Hematopoietic multipotent progenitor cell treated with erythropoietin and hydrocortisone succinate and interleukin-3 and kit ligand, for 8 days (in vitro differentiated cells): ENCODE results near the gene PWP1.

Source experiments
- DNase-seq: peaks from one replicate; pipeline ENCODE4 v3.0.0-alpha.2; 2015

Gene PWP1

DNA sequence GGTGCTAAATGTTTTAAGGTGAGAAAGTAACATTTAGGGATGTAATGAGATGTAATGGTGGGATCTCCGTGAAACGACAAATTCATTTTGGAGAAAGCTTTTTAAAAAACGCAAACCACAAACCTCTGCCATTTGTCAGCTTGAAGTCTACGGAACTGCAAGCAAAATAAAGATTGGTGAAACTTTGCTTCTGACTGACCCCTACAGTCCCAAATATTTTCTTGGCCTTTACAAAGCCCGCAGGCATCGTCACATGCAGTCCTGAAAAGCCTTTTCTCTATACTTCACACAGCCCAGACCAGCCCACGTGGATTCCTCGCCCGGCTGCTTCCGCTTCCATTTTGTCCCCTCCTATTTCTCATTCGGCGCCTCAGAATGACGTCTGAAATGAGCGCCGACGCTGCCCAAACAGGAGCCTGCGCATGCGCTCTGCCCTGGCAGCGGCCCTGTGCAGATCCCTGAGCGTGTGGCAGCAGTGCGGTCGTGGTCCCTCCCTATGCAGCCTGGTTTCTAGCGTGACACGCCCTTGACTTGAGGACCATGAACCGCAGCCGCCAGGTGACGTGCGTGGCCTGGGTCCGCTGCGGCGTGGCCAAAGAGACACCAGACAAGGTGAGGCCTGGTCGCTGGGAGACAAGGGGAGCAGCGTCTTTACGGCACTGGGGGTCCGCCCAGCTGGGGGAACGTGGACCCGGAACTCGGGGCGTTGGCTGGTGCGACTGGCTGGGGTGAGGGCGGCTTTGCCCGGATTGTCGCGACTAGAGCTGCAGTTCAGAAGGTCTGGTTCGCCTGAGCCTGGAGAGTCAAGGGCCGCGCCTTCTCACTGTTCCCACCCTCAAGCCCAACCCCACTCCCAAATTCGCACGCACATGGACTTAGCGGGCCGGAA, at the start of gene PWP1:
Gene PWP1, plus strand, starts transcription at position 440 of the 889 bp plus-strand sequence. Its CDS starts 101 bp downstream, at position 541.
- DNase-seq = peak; percentile 97

DNA sequence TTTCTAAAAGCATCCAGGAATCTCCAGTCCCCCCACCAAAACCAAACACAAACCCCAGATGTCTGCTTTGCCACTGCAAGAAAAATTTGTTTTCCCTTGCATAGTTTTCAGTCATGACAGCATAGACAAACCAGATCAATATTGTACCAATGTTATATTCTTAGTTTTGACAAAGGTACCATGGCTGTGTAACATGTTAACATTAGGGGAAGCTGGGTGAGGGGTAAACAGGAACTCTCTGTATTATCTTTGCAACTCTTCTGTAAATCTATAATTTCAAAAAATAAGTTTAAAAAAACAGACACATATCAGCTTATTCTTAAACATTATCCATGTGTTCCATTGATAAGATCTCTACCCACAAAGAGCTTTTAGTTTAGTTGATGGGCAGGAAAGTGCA, 44.4 kb upstream of the PWP1 start:
- DNase-seq = no peak

DNA sequence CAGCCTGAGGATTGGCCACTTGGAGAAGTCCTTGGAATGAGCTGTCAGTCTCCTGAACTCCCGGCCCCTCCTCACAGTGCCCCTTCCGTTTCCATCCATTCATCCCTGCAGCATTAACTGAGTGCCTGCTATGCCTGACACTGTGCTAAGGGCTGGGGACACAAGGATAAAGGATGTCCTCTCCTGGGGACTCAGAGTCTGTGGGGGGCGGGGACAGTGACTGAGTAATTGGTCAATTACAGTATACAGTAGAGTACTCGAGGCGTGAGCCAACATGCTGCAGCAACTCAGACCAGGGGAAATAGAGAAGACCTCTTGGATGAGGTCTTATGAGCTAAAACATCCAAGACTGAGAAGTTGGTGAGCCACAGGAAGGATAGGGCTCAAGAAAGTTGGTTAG, 43.4 kb upstream of the PWP1 start:
- DNase-seq = no peak

DNA sequence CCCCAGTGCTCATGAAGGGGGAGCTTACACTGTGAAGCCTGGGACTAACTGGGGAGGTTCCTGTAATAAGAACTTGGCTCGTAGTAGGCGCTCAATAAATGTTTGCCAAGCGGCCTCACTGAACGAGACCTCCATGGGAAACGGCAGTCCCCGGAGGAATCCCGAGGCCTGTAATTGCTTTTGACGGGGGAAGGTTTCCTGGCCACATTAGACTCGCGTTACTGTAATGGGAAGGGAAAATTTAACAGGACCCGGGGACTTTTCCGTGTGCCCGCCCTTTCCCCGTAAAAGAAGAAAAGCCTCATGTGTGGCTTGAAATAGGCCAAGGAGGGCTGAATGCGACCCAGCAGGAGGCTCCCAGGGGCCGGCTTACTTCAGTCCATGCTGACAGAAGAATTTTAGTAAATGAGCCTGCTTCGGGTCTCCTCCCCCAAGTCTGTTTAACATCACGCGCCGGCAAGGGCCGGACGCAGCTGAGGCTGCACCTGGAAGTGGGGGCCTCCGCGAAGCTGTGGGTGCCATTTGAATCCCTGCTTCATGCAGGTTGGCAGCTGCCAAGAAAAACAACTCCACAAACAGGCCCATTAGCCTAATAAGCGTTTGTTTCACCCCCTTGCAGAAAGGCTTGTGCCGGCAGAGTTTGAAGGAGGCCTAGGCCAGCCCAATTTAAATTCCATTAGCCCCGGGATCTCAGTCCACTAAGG, 39.8 kb upstream of the PWP1 start:
- DNase-seq = no peak

DNA sequence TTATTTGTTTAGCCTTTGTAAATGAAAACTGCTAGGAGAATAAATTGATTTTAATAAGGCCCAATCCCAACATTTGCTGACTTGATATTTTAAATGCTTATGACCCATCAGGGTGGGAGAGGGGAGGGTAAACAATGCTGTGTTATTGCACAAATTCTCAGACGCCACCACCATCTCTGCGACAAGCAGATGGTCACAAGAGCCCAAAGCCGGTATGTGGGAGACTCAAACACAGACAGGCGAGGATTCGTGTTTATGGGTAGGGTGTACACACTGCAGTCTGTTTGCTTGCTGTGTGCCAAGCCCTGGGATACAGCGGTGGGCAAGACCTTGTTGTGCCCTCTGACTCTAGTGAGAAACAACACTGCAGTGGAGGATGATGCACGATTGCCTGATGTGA, 39.2 kb upstream of the PWP1 start:
- DNase-seq = no peak

DNA sequence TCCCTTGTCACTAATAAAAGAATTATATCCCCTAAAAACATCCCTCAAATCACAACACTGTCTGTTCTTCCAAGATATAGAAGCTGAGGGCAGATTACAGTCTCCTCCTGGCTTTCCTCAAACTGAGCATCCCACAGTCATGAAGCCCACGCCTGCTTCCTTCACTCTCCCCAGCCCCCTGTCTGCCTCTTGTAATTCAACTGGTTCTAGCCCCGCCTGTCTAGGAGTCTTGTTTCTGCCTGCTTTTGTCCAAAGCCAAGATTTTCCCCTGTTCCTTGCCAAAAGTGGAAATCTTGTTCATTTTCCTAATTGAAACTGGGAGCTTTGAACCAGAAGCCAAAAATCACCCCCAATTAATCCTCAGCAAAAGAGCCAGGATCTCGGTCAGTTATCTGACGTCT, 35.9 kb upstream of the PWP1 start:
- DNase-seq = no peak

DNA sequence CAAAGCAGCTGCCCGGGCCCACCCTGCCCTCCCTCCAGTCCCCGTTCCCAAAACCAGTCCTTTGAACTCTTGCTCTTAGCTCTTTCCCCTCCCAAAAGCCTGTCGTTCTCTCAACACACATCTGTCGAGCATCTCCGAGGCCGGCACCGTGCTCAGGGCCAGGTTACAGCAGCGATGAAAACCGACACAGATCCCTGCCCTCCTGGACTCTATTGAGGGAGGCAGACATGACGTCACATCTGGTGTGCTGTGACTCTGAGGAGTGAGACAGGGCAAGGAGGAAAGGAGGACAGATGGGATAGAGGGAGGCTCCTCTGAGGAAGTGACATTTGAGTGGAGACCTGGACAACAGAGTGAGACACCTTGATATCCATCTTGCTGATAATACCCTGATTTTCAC, 34.6 kb upstream of the PWP1 start:
- no peak for DNase-seq

DNA sequence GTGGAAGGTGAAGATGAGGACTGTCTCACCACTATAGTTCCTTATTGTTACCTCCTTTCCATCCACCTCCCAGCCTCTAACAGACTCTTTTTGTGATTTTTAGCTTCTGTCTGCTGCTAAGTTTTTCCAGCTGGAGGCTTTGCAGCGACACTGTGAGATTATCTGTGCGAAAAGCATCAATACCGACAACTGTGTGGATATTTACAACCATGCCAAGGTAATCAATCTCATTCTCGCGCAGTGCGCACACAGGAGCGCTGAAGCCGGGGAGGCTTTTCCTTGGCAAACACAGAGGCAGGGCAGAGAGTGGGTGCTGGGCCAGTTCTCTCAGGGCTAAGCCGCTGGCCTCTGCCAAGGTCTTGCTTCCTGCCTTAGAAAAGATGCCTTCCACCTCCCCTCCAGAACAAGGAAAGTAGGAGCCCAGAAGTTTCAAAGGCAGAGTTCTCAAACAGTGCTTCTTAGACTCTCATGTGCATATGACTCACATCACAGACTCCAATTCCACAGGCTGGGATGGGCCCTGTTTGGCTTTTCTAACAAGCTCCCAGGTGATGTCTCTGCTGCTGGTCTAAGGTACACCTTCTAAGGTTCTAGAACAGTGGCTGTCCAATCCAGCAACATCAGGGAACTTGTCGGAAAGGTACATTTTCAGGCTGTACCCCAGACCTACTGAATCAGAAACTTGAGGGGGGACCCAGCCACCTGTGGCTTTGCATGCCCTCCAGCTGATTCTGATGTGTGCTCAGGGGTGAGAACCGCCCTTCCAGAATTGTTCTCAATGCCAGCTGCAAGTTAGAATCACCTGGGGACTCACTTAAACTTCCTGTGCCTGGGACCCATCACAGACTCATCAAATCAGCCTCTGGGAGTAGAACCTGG, 33.8 kb upstream of the PWP1 start:
- no peak for DNase-seq

DNA sequence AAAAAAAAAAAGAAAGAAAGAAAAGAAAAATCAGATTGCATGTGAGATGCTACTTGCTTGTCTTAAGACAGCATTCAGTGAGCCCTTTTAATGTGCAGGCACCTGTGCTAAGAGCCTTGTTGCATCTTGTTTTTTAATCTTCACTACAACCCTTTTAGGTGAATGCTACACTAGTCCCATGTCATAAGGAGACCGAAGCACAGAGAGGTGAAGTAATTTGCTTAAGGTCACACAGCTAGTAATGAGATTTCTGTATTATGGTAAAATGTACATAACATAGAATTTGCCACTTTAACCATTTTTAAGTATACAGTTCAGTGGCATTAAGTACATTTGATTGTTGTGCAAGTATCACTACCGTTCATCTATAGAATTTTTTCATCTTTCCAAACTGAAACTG, 32.1 kb upstream of the PWP1 start:
- no peak for DNase-seq

DNA sequence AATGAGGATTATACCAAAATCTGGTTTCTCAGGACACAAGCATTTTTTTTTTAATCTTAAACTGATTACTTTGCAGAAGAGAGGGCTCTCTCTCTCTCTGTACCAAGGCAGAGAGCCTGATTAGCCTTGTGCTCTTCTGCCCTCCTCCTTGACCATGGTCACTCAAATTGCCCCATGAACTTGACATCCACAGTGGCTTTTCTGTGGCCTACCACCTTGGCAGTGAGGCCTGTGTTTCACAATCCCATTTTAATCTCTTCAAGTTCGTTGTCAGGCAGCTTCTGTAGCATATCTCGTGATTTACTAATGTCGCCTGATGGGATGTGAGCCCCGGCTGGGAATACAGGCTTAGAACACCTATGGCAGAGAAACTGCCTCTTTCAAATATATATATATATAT, 30.7 kb upstream of the PWP1 start:
- DNase-seq = no peak

DNA sequence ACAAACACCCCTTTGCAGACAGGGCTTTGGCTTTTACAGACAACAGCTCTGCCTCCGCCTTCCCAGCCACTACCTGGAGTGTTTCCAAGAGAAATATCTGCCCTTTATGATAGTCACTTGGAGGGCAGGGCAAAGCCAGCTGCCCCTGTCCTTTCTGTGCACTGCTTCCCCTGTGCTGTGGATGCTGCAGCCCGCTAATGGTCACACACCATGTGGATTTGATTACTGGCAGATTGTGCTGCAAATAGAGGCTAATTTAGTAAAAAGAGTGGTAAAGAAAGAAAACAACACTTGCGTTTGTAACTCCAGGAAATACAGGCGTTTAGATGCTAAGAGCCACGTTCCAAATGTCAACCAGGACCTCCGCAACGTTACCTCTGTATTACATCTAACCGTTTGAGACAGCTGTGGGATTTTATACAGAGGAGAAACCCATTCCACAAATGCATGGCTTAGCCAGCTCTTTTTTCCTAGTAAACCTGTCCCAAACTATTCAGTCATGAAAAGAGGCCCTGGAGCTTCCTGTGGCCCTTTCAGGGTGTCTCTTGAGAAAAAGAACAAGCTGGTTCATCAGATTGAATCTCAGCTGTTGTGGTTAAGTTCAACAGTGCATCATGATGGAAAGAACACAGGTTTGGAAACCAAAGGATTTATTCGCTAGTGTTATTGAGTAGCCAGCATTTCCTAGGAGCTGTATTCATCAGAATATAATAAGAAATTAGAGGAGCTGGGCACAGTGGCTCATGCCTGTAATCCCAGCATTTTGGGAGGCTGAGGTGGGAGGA, 30.1 kb upstream of the PWP1 start:
- DNase-seq = peak; percentile 47

DNA sequence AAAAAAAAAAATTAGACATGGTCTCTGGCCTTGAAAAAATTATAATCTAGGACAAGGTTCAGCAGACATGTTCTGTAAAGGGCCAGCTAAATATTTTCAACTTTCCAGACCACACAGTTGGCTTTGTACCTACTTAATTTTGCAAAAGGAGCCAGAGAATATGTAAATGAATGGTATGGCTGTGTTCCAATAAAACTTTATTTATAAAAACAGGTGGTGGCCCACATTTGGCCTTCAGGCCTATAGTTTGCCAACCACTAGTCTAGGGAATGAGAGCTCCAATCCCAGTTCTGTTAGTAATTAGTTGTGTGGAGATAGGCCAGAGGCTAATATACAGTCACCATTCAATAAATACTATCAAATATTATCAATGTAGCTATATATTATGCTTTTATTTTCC, 29.3 kb upstream of the PWP1 start:
- no peak for DNase-seq

DNA sequence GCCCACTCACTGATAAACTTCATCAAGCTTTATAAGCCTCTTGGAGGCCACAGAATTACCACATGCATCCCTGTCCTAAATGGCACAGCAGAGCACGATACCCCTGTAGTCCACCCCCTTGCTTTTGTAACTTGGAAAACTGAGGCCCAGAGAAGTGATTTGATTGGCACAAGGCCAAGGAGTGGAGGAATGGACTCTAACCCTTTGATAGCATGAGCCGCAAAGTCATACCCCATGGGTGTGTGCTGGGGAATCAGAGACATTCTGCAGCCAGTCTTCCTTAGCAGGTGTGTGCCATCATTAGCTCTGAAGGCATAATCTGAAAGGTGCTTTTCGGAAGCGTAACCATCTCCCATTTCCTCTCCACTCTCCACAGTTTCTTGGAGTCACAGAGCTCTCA, 28.5 kb upstream of the PWP1 start:
- DNase-seq = no peak

DNA sequence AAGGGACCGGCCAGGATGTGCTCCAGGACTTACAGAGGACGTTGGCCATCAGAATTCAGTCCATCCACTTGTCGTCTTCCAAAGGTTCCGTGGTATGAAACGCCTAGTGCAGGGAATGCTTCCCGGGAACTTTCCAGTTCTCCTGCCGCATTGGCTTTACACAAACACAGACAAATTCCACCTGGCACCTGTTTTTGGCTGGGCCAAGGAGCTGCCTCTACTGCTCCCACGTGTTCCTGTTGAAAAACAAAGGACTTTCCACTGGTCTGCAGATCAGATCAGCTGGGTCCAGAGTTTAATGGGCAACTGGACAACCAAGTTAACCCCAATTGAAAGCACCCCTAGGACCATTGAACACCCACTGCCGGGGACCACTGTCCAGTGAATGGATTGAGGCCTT, 28.0 kb upstream of the PWP1 start:
- no peak for DNase-seq

DNA sequence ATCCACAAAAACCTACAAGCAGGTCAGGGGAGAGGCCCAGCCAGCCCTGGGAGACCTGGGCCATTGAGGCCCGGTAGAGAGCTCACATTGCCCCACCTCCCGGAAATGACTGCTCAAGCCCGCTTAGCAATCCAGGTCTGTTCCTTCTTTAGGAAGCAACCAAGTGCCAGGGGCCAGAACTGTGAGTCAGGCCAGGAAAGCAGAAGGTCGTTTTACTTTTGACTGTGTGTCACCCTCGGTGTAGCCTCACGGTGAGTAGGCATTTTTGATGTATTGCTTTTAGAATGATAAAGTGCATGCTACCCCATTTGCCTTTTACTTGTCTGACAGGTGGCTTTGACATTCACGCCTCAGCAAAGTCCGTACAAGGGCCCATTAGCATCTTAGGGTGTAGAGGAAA, 25.4 kb upstream of the PWP1 start:
- no peak for DNase-seq

DNA sequence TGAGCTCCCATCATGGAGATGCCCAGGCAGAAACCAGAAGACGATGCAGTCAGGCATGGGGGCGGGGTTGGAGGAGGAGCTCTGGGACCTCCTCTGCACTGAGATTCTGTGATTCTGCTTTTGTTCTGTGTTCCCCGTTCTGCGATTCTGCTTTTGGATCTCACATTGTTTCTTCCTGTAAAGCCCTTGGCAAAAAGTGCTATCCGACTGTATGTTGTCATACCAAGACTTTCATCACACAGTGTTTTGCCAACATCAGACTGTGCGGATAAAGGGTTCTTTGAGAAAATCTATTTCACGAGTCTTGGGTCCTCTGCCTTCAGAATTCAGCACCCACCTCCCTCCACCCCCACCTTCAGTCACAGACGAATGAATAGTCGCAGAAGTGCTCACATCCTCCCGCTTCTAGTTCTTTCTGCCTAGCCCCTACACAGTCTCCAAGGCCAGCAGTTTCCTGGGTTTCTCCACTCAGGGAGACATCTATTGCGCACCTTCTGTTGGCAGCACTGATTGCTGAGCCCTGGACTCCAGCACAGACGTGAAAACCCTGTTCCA, 24.7 kb upstream of the PWP1 start:
- DNase-seq = no peak

DNA sequence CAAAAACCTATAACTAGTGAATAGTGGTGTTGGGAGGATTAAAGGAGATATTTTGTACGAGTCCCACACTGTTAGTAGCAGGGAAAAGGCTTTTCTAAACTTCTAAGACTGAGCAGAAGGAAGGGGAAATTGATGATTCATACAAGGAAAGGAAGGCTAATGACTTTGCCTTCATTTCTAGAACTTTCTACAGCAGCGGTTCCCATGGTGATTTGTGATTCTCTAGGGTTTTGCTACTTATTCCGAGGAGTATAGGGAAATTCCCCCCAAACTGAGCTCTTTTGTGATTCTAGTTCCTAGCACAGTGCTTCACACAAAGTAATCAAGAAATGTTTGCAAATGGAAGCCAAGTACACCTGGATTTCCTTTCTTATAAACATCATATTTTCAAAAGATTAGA, 23.8 kb upstream of the PWP1 start:
- DNase-seq = no peak

DNA sequence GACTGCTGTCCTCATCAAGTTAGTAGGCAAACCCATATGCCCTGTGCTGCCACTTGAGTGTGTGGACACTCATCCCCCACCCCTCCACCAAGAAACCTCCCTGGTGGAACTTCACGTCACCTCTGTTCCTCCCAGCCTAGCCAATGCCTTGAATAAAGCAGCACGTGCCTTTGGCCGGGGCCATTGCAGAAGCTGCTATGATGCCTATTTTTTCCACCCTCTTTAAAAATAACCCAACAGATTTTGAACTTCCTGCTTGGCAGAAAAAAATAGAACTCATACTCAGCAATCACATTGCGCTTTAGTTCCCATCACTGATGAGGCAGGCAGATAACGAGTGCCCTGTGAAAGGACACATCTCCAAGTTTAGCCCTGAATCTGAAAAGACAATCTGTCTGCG, 23.1 kb upstream of the PWP1 start:
- no peak for DNase-seq

DNA sequence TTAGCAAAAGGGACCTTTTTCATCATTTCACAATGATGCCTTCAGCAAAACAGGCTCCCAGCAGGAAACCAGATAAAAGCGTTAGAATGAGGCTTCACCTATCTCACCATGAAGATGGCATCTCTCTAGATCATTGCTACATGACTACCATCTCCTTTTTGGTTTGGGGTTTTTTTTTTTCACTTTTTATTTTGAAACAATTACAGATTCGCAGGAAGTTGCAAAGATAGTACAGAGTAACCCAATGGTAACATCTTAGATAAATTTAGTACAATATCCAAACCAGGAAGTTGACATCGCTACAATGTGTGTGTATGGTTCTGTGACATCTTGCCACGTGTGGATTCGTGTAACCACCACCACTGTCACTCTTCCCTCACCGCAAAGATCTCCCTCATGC, 22.3 kb upstream of the PWP1 start:
- no peak for DNase-seq

DNA sequence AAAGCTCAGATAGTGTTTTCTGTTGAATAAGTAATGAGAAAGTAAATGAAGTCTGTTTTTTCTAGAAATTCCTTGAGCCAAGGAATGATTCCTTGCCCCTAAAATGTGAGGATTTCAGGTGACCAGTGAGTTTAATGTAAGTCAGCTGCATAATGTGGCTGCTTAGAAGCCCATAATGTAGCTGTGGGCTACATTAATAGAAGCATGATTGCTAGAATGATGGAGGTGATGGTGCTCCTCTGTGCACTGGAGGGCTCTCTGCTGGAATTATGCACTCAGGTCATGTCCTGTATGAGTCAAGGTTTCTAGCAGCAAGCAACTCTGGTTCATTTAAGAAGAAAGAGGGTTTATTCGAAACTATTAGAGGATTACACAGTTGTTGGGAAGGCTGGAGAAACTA, 19.6 kb upstream of the PWP1 start:
- DNase-seq = no peak

DNA sequence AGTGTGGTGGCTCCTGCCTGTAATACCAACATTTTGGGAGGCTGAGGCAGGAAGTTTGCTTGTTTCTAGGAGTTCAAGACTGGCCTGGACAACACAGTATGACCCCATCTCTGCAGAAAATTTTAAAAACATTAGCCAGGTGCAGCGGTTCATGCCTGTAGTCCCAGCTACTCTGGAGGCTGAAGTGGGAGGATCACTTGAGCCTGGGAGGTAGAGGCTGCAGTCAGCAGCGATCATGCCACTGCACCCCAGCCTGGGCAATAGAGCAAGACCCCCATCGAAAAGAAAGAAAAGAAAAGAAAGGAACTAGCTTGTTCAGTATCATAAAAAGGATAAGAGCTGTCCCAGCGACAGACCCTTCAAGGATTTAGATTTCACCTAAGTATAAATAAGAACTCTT, 18.1 kb upstream of the PWP1 start:
- no peak for DNase-seq
